Right kidney (tissue), 1 donor: ENCODE measurements around the gene IFITM5.
"Not testable (repeated sequence)": the region's sequence is repeated elsewhere in the genome, so short reads cannot be mapped to it uniquely, and the experiment has no call there.

ENCODE experiments used
- DNase-seq: peaks from one replicate; pipeline ENCODE4 v3.0.0-alpha.2; 2016

Gene IFITM5

GRCh38 chr11:328012-328411 is 28.7 kb upstream of the IFITM5 start:
- no peak for DNase-seq

- DNase-seq, result no peak
Measured at GRCh38 chr11:327581-327923, 28.2 kb upstream of the IFITM5 start.

- peak; percentile 47 for DNase-seq
Measured at GRCh38 chr11:326842-327580, 27.7 kb upstream of the IFITM5 start.

- DNase-seq, result no peak
Measured at GRCh38 chr11:326592-326841, 27.2 kb upstream of the IFITM5 start.

- no peak for DNase-seq
Measured at GRCh38 chr11:325796-326591, 26.7 kb upstream of the IFITM5 start.

GRCh38 chr11:324593-325517 is 25.5 kb upstream of the IFITM5 start:
- DNase-seq, result peak; percentile 65

- DNase-seq, result peak; percentile 49
Measured at GRCh38 chr11:324156-324555, 24.8 kb upstream of the IFITM5 start.

GRCh38 chr11:319888-320273 is 20.6 kb upstream of the IFITM5 start:
- DNase-seq, result not testable (repeated sequence)

GRCh38 chr11:319121-319887 is 20.0 kb upstream of the IFITM5 start:
- DNase-seq, result peak; percentile 57

GRCh38 chr11:318405-319120 is 19.2 kb upstream of the IFITM5 start:
- DNase-seq, result not testable (repeated sequence)

GRCh38 chr11:317668-318404 is 18.5 kb upstream of the IFITM5 start:
- not testable (repeated sequence) for DNase-seq

- DNase-seq, result no peak
Measured at GRCh38 chr11:316891-317301, 17.6 kb upstream of the IFITM5 start.

GRCh38 chr11:316031-316701 is 16.8 kb upstream of the IFITM5 start:
- peak; percentile 69 for DNase-seq

GRCh38 chr11:315516-315994 is 16.2 kb upstream of the IFITM5 start:
- no peak for DNase-seq

GRCh38 chr11:315051-315481 is 15.7 kb upstream of the IFITM5 start:
- no peak for DNase-seq

GRCh38 chr11:314554-314875 is 15.2 kb upstream of the IFITM5 start:
- DNase-seq, result not testable (repeated sequence)

- peak; percentile 72 for DNase-seq
Measured at GRCh38 chr11:313787-314553, 14.6 kb upstream of the IFITM5 start, which contains the start of gene IFITM1. IFITM1 (plus strand) TSS chr11:314040; CDS start chr11:314171, 131 bp downstream.

GRCh38 chr11:313304-313786 is 14.0 kb upstream of the IFITM5 start:
- DNase-seq, result peak; percentile 63
